Measurements from ENCODE around the gene CORO2B.
A peak's percentile ranks its signal among the peaks of the same experiment; 100 is the strongest.

The CORO2B gene

DNA sequence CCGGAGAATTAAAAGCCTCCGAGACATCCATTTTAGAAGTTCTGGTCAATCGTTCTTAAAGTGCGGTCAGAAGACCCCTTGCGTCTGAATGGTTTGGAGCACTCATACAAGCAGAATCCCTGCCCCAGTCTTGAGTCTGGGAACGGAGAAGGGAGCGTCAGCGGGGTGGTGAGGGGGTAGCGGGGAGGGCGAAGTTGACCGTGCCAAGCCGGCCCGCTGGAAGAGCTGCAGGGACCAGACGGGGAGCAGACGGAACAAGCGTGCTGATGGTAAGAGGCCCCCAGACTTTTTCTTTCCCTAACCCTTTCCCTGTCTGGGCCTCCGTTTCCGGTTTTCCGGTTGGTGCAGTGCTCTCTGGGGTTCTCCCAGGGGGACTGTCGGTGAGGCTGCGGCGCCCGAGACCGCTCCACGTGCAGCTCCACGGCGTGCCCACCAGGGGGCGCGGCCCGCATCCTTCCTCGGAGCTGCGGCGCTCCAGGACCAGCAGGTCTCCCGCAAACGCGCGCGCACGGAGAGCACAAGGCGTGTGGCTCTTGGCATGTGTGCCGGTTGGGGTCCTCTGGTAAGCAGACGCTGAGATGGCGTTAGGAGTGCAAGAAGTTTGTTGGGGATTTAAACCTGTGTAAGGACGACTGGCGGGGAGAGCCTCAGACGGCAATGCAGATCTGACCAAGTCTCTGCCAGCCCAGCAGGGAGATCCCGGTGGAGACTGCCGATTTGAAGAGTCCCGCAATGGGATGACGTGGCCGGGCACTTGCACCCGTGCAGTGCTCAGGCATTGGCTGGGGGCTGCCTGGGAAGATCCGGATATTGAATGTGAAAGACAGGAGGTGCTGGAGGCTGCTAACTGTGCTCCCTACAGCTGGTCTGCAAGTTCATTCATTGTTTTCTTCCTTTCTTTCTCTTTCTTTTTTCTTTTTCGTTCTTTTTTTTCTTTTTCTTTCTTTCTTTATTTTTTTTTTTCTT is 19.2 kb upstream of the CORO2B start:
- H3K27ac ChIP-seq (ENCODE audit: low read depth, low read length): no peak overlapping the region
- H3K36me3 ChIP-seq (ENCODE audit: low read length): no peaks in the 10 kb centered on the region
- H3K4me2 ChIP-seq (ENCODE audit: low read depth, low read length, poor library complexity, severe bottlenecking): peak overlapping the region; percentile 46
- peak overlapping the region; percentile 29 for H3K4me3 ChIP-seq (ENCODE audit: insufficient read depth, low read length, poor library complexity, severe bottlenecking)
- H3K79me2 ChIP-seq (ENCODE audit: insufficient read depth, low read length): no peaks in the 10 kb centered on the region
- 0 out of 2 replicates have a peak, but pooled peaks have one; percentile 79 for TF ChIP-seq EZH2phosphoT487 (conservative IDR thresholded peaks at IDR 0.05; ENCODE audit: low read length)
- TF ChIP-seq, protein P1, sequence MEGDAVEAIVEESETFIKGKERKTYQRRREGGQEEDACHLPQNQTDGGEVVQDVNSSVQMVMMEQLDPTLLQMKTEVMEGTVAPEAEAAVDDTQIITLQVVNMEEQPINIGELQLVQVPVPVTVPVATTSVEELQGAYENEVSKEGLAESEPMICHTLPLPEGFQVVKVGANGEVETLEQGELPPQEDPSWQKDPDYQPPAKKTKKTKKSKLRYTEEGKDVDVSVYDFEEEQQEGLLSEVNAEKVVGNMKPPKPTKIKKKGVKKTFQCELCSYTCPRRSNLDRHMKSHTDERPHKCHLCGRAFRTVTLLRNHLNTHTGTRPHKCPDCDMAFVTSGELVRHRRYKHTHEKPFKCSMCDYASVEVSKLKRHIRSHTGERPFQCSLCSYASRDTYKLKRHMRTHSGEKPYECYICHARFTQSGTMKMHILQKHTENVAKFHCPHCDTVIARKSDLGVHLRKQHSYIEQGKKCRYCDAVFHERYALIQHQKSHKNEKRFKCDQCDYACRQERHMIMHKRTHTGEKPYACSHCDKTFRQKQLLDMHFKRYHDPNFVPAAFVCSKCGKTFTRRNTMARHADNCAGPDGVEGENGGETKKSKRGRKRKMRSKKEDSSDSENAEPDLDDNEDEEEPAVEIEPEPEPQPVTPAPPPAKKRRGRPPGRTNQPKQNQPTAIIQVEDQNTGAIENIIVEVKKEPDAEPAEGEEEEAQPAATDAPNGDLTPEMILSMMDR (IDR thresholded peaks at IDR 0.05; ENCODE audit: insufficient read depth, low read length, poor library complexity, severe bottlenecking): peak; percentile 94
- H4K20me1 ChIP-seq (ENCODE audit: low read depth, low read length): no peaks in the 10 kb centered on the region
- no peak overlapping the region for H3K9ac ChIP-seq (ENCODE audit: low read length)
- no peaks in the 10 kb centered on the region for H3F3A ChIP-seq (ENCODE audit: insufficient read depth)
- H2AFZ ChIP-seq (ENCODE audit: low read depth, low read length, severe bottlenecking): no peak overlapping the region
- no peaks in the 10 kb centered on the region for H3K9me2 ChIP-seq (replicated peaks; ENCODE audit: insufficient read depth, low read length)
- H3K9me3 ChIP-seq (ENCODE audit: insufficient read depth, low read length): no peaks in the 10 kb centered on the region
- H3K27me3 ChIP-seq (ENCODE audit: low read length): no peaks in the 10 kb centered on the region

DNA sequence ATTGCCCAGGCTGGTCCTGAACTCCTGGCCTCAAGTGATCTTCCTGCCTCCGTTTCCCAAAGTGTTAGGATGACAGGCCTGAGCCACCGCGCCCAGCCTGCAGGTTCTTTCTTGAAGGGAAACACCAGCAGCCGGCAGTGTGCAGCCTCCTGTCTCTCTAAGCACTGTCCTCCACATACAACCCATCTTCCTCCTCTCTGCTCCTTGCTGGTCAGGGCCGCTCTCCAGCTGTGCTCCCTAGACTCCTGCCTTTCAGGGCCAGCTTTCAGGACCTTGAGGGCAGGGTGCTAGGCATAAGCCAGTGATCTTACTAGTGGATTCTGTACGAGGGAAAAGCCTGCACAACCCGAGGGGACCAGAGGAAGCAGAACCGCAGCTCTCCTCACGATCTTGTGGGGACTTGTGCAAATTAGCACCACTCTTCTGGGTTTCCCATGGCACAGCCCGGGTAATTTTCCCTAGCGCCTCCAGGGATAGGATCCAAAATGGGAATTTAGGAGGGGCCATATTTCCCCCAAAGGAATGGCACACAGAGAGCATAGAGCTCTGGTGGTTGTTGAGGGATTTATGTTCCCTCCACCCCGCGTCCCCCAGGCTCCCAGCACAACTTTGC is 18.2 kb upstream of the CORO2B start:
- Histone ChIP-seq H3K4me3 (ENCODE audit: insufficient read depth, low read length, poor library complexity, severe bottlenecking) (no peak overlapping the region), H3K79me2 (ENCODE audit: insufficient read depth, low read length) (no peaks in the 10 kb centered on the region), H4K20me1 (ENCODE audit: low read depth, low read length) (no peaks in the 10 kb centered on the region), H3K36me3 (ENCODE audit: low read length) (no peaks in the 10 kb centered on the region), H3F3A (ENCODE audit: insufficient read depth) (no peaks in the 10 kb centered on the region), H3K9me2 (replicated peaks; ENCODE audit: insufficient read depth, low read length) (no peaks in the 10 kb centered on the region), H3K9me3 (ENCODE audit: insufficient read depth, low read length) (no peaks in the 10 kb centered on the region), H3K27me3 (ENCODE audit: low read length) (no peaks in the 10 kb centered on the region), H3K9ac (ENCODE audit: low read length) (no peak overlapping the region), H3K4me2 (ENCODE audit: low read depth, low read length, poor library complexity, severe bottlenecking) (no peak overlapping the region), H2AFZ (ENCODE audit: low read depth, low read length, severe bottlenecking) (no peak overlapping the region), H3K27ac (ENCODE audit: low read depth, low read length) (no peak overlapping the region)
- TF ChIP-seq EZH2phosphoT487 (conservative IDR thresholded peaks at IDR 0.05; ENCODE audit: low read length): no peak
- TF ChIP-seq, protein P1 (IDR thresholded peaks at IDR 0.05; ENCODE audit: insufficient read depth, low read length, poor library complexity, severe bottlenecking): no peak

DNA sequence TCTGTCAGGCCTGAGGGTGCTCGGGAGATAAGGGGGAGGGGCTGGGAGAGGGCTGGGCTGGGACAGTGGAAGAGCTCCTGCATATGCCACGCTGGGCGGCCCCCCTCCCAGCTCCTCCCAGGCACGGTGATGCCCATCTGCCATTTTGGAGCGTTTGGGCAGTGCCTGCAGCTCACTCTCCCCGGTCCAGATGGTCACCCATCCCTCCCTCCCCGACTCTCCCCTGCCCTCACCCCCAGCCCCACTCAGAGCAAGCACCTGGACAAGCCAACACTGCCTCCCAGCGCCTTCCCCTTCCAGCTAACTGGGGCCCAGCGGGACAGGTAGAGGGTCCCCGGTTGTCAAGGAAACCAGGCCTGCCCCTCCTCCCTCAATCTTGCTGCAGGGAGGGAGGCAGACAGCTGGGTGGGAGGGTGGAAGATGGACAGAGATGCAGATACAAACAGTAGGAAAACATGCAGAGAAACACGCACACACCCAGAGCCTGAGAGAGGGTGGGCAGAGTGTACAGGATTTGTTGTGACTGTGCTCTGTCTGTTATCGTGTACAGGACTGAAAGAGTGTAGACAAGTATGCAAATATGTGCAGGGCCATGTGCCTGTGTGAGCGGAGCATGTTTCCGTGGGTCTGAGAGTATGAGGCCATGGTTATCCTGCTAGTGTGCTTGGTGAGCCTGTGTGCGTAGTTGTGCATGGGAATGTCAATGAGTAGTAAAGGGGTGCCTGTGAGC is 17.5 kb upstream of the CORO2B start:
- no peak overlapping the region for H3K27ac ChIP-seq (ENCODE audit: low read depth, low read length)
- H3K4me3 ChIP-seq (ENCODE audit: insufficient read depth, low read length, poor library complexity, severe bottlenecking): no peak overlapping the region
- no peaks in the 10 kb centered on the region for H3K79me2 ChIP-seq (ENCODE audit: insufficient read depth, low read length)
- H3F3A ChIP-seq (ENCODE audit: insufficient read depth): no peaks in the 10 kb centered on the region
- H3K9me3 ChIP-seq (ENCODE audit: insufficient read depth, low read length): no peaks in the 10 kb centered on the region
- H3K9me2 ChIP-seq (replicated peaks; ENCODE audit: insufficient read depth, low read length): no peaks in the 10 kb centered on the region
- H3K4me2 ChIP-seq (ENCODE audit: low read depth, low read length, poor library complexity, severe bottlenecking): no peak overlapping the region
- no peaks in the 10 kb centered on the region for H3K36me3 ChIP-seq (ENCODE audit: low read length)
- no peak overlapping the region for H3K9ac ChIP-seq (ENCODE audit: low read length)
- TF ChIP-seq, protein P1 (IDR thresholded peaks at IDR 0.05; ENCODE audit: insufficient read depth, low read length, poor library complexity, severe bottlenecking): no peak
- TF ChIP-seq EZH2phosphoT487 (conservative IDR thresholded peaks at IDR 0.05; ENCODE audit: low read length): no peak
- no peaks in the 10 kb centered on the region for H3K27me3 ChIP-seq (ENCODE audit: low read length)
- no peaks in the 10 kb centered on the region for H4K20me1 ChIP-seq (ENCODE audit: low read depth, low read length)
- H2AFZ ChIP-seq (ENCODE audit: low read depth, low read length, severe bottlenecking): no peak overlapping the region
